Stimulated activated CD4-positive, alpha-beta T cell treated with anti-CD3 and anti-CD28 coated beads, Interleukin-1b, Interleukin-23, amount 100 ng/mL, for 4 hours (primary cell): ENCODE data around the gene ZNF160.
A peak's percentile ranks its signal among the peaks of the same experiment; 100 is the strongest.
"Not testable (repeated sequence)": the region's sequence is repeated elsewhere in the genome, so short reads cannot be mapped to it uniquely, and the experiment has no call there.

Experiments
- DNase-seq, 2 donors: peaks; one replicate each; pipeline ENCODE4 v3.0.0-alpha.2; 2020; ENCODE audit warnings: low read depth in 2 of 2

The ZNF160 gene

GRCh38 chr19:53103234-53104203 lies at the start of gene ZNF160:
Gene ZNF160 (minus strand): TSS chr19:53103422. CDS start chr19:53086276, 17,146 bp downstream.
- peak; percentile 98 to 99 for DNase-seq

DNA sequence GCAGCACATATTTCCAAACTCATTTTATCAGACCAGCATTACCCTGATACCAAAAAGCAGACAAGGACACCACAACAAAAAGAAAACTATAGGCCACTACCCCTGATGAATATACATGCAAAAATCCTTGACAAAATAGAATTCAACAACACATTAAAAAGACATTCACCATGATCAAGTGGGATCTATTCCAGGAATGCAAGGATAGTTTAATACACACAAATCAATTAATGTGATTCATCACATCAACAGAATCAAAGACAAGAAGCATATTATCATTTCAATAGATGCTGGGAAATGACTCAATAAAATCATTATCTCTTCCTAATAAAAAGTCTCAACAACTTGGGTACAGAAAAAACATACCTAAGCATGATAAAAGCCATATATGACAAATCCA lies 44.4 kb upstream of the ZNF160 start:
- DNase-seq: no peak

DNA sequence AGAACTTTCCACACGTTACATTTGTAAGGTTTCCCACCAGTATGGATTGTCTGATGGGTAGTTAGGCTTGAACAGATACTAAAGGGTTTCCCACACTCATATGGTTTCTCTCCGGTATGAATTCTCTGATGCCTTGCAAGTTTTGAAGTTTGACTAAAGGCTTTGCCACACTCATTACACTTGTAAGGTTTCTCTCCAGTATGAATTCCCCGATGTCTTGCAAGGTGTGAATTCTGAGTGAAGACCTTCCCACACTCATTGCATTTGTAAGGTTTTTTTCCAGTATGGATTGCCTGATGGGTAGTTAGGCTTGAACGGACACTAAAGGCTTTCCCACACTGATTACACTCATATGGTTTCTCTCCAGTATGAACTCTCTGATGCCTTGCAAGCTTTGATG lies 37.1 kb upstream of the ZNF160 start:
- no peak for DNase-seq

DNA sequence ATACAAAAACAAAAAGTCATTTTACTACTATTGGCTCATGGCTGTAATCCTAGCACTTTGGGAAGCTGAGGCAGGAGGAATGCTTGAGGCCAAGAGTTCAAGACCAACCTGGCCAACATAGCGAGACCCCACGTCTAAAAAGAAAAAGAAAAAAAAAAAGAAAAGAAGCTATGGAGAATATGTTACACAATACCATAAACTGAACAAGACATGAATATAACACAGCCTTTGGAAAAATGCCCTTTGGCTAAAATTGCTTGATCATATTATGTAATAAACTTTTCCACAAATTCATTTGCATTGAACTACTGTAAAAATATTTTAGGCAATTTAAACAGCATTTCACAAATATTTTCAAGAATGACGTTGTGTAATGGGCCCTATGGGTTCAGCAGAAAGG lies 33.2 kb upstream of the ZNF160 start:
- DNase-seq: no peak

DNA sequence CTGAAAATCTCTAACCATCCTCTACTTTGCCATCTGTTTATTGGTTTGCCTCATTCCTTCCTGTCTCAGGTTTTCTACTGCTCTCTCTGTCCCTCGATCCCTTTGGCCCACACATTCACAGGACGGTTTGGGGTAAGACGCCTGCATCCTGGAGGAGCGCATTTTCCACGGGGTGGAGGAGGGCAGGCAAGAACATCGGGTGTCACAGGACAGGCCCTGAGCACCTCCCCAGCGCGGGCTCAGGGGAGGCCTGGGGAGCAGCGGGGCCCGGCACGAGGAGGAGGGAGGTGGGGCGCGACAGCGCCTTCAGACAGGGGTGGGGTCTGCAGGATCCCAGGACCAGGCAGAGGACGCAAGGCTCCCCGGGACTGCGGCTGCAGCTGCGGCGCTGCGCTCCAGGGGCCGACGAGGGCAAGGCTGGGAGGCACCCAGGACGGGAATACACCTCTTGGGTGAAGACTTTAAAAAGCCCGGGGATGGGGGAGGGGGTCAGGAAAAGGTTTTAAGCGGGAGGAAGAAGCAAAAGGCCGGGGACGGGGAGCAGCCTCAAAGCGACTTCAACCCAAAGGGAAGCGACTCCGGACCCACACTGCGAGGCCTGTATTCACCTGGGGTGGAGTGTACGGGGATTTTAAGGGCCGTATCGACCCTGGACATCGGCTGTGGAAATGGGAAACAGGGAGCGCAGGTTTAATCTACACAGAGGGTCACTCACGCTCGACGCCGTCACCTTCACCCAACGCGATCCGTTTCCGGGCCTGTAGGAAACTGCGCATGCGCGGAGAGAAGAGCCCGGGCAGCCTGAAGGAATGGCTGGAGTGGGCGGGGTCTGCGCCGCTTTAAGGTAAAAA lies 29.1 kb upstream of the ZNF160 start, which contains the start of gene ZNF415:
Gene ZNF415 (minus strand): TSS at position 770 of the 851 bp plus-strand sequence. CDS start 10,234 bp downstream, outside the sequence.
- DNase-seq: peak; percentile 16 to 26

- DNase-seq: no peak
Observed at GRCh38 chr19:53131727-53132126, 28.5 kb upstream of the ZNF160 start.

GRCh38 chr19:53131085-53131590 lies 27.9 kb upstream of the ZNF160 start:
- no peak for DNase-seq

DNA sequence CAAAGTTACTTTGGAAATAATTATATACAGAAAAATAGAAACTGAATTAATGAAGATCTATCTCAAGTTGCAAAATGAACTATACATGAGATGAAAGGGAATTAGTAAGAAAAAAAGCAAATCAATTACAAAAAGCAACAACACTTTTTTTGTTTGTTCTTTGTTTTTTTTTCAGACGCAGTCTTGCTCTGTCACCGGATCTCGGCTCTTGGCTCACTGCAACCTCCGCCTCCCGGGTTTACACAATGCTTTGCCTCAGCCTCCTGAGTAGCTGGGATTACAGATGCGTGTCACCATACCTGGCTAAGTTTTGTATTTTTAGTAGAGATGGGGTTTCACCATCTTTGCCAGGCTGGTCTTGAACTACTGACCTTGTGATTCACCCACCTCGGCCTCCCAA lies 27.3 kb upstream of the ZNF160 start:
- no peak for DNase-seq

- DNase-seq: not testable (repeated sequence)
Observed at GRCh38 chr19:53126733-53127526, 23.7 kb upstream of the ZNF160 start.

DNA sequence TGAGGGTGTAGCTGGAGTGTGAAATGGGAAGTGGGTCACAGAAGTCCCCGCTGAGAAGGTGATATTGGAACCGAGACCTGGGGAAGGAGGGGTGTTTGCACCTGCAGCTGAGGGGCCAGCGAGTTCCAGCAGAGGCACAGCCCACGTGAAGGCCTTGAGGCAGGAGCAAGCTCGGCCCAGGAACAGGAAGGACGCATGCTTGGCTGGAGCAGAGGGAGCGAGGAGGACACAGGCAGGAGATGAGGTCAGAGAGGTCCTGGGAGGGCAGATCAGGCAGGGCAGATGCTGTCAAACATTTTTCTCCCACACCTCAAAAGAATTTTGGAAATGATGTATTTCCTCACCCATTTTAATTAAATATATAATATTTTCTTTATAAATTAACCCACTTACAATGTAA lies 20.2 kb upstream of the ZNF160 start:
- DNase-seq: no peak

- no peak for DNase-seq
Observed at GRCh38 chr19:53112286-53112685, 9.1 kb upstream of the ZNF160 start.

- DNase-seq: no peak
Observed at GRCh38 chr19:53109527-53109926, 6.3 kb upstream of the ZNF160 start.

- peak; percentile 3 to 14 for DNase-seq
Observed at GRCh38 chr19:53102756-53103233, 427 bp downstream of the ZNF160 start.

- DNase-seq: no peak
Observed at GRCh38 chr19:53102206-53102755, 941 bp downstream of the ZNF160 start.

GRCh38 chr19:53101518-53101917 lies 1.7 kb downstream of the ZNF160 start:
- DNase-seq: no peak

GRCh38 chr19:53098570-53098969 lies 4.7 kb downstream of the ZNF160 start:
- DNase-seq: not testable (repeated sequence)

DNA sequence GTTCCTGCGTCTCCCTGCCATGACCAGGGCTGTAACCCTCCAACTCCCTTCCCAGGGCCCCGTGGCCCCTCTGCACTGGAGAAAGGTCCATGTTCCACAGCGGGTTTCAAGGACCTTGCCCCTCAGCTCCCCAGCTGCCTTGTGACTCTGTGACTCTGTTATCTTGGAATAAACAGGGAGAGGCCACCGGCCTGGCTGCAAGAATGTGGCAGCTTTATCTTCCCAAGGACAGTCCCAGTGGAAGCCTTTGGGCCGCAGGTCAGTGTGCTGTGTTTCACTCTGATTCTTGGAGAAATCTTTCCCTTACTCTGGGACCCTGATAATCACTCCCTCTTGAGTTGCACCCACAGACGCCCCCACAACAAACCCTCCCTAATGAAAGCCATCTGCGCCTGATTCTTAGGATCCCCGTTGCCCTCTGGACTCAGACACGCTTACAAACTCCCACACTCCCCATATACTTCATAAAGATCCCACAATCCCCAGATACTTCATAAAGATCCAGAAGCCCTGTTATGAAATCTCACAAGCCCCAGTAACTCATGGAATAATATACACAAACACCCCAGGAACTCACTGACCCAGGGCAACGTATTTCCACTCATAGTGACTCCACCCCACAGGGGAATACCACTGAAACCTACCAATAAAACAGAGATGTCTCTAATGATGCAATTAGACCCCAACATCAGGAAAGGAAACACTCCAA lies 6.1 kb downstream of the ZNF160 start:
- not testable (repeated sequence) for DNase-seq

DNA sequence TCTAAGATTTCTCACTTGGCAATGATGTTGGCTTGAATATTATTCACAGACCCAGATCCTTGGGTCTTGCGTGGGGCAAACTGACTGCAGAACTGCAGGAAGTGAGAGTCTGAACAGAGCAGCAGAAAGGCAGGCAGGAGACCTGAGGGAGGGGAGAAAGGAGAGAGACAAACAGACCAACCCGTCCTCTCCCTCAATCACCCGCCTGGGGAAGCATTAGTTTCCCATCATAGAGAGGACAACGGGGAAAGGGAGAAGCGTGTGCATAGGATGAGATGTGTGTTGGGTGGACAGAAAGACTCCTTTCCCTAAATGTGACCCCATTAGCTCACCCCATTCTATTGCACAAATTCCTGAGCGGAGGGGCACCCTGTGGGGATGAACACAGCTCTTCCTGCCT lies 6.6 kb downstream of the ZNF160 start:
- DNase-seq: not testable (repeated sequence)

GRCh38 chr19:53094754-53095575 lies 8.3 kb downstream of the ZNF160 start:
- DNase-seq: no peak
